Measurements from ENCODE around the gene RALBP1. TPM values are rescaled to one million over a fixed set of nuclear protein-coding genes. Genes with fewer than 3 reads are reported as not detected.
A peak's percentile ranks its signal among the peaks of the same experiment; 100 is the strongest.

The RALBP1 gene
- total and polyA plus RNA-seq, 9 of the 15 experiments (the other 6 are each of a cell fraction or from before 2014, with no cell fraction given): 10.9 to 70.0 (median 61.3) TPM

- Histone ChIP-seq H3K4me2 (ENCODE audit: insufficient read depth, low read length) (peak overlapping the region; percentile 17), H3K4me3 (no peak overlapping the region), H3K79me2 (ENCODE audit: control insufficient read depth, insufficient read depth, low read length) (peaks cover 80% of the 10 kb centered on the region), H3K27ac (ENCODE audit: extremely low read depth, low read depth, low read length) (no peak overlapping the region; the same call in 2 of the 3 replicates), H3K4me1 (replicated peaks in 1 of 2; ENCODE audit: control insufficient read depth in 2 of 2, insufficient read depth in 2 of 2, low read length in 2 of 2) (peaks cover 3 to 25% of the 10 kb centered on the region in 2 experiments; a peak in 4 of 5 replicates), H3K9me1 (ENCODE audit: control insufficient read depth, insufficient read depth, low read length) (no peaks in the 10 kb centered on the region), H3K27me3 (ENCODE audit: control insufficient read depth in 2 of 2, insufficient read depth in 2 of 2, low read length in 2 of 2) (no peaks in the 10 kb centered on the region), H4K20me1 (replicated peaks; ENCODE audit: control insufficient read depth, insufficient read depth, low read length) (no peaks in the 10 kb centered on the region), H3K9ac (ENCODE audit: insufficient read depth in 1 of 2, low read depth in 2 of 2, low read length in 2 of 2) (peak overlapping the region in 1 of 2 experiments; percentile 81; a peak in 1 of 4 replicates), H3K36me3 (ENCODE audit: control insufficient read depth, insufficient read depth, low read length) (peaks cover 2% of the 10 kb centered on the region; the same call in 2 of the 3 replicates), H2AFZ (ENCODE audit: low read depth, low read length) (no peak overlapping the region), H3K9me3 (replicated peaks; ENCODE audit: control insufficient read depth, insufficient read depth, low read depth, low read length) (no peaks in the 10 kb centered on the region; the same call in 1 of the 2 replicates)
- TF ChIP-seq RCOR1 (IDR thresholded peaks at IDR 0.05; ENCODE audit: borderline replicate concordance in 1 of 2, low read depth in 2 of 2, low read length in 2 of 2) (no peak), POLR3G (IDR thresholded peaks at IDR 0.05; ENCODE audit: extremely low read depth, insufficient read length, insufficient replicate concordance) (no peak), MLLT1 (IDR thresholded peaks at IDR 0.05) (peak in 1 of 2 experiments; percentile 29; a peak in 1 of 4 replicates), PKNOX1 (IDR thresholded peaks at IDR 0.05) (peak; percentile 33; the same call in 1 of the 2 replicates), EP300 (IDR thresholded peaks at IDR 0.05; ENCODE audit: low read length) (peak; percentile 85; the same call in 1 of the 2 replicates), BCOR (IDR thresholded peaks at IDR 0.05) (no peak), EWSR1 (IDR thresholded peaks at IDR 0.05; ENCODE audit: borderline replicate concordance, low read depth, partially characterized antibody) (no peak), ZEB2 (IDR thresholded peaks at IDR 0.05) (peak; percentile 84), NEUROD1 (IDR thresholded peaks at IDR 0.05; ENCODE audit: borderline replicate concordance, low read depth, low read length, partially characterized antibody) (no peak), ZNF280B (CRISPR knock-in tag; IDR thresholded peaks at IDR 0.05) (no peak), SUPT5H (IDR thresholded peaks at IDR 0.05) (0 out of 2 replicates have a peak, but pooled peaks have one; percentile 18), ZBTB7A (IDR thresholded peaks at IDR 0.05; ENCODE audit: borderline replicate concordance, control insufficient read depth, low read depth, low read length) (no peak), ZC3H8 (IDR thresholded peaks at IDR 0.05) (no peak), SMARCA5 (IDR thresholded peaks at IDR 0.05) (0 out of 2 replicates have a peak, but pooled peaks have one; percentile 52), NRF1 (conservative IDR thresholded peaks at IDR 0.05 in 1 of 2, IDR thresholded peaks at IDR 0.05 in 1 of 2) (no peak)
- TF ChIP-seq, protein P1, sequence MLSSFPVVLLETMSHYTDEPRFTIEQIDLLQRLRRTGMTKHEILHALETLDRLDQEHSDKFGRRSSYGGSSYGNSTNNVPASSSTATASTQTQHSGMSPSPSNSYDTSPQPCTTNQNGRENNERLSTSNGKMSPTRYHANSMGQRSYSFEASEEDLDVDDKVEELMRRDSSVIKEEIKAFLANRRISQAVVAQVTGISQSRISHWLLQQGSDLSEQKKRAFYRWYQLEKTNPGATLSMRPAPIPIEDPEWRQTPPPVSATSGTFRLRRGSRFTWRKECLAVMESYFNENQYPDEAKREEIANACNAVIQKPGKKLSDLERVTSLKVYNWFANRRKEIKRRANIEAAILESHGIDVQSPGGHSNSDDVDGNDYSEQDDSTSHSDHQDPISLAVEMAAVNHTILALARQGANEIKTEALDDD (IDR thresholded peaks at IDR 0.05): peak; percentile 82; the same call in 1 of the 2 replicates
- in situ Hi-C loops (cut with MboI): loop anchor here (25.0 kb wide), 1 partner anchor 844 kb away; no protein-coding TSS in a partner anchor
- WGBS (ENCODE audit: insufficient coverage, low coverage, missing lambda C conversion rate): 20% methylated on average over 4 of the region's 4 CpGs
- intact Hi-C loops (cut with micrococcal nuclease): no loop called here
- ATAC-seq (peak; percentile 88), FAIRE-seq (peak; percentile 52), DNase-seq (ENCODE audit: extremely low read depth in 1 of 4, low spot score in 3 of 4) (peak in 2 of 4 experiments; percentile 16 to 62)
- POLR2A ChIA-PET: interaction anchor here (0.8 to 2.0 kb wide), 2 partner anchors 23 to 392 kb away, joined by 4 to 5 read pairs; no protein-coding TSS in a partner anchor
- no TSS peak for BruUV-seq (replicated peaks)
- CTCF ChIA-PET (ENCODE audit: low intra/inter-chr PET ratio): no interaction called here
These were observed 30.9 kb downstream of the RALBP1 start for GRCh38 chr18:9506046-9506792.

All from K562 (cell line).